Osteocyte (in vitro differentiated cells): ENCODE results near the gene PGA3. TPM values are rescaled to one million over a fixed set of nuclear protein-coding genes. Genes with fewer than 3 reads are reported as not detected.
"Not testable (repeated sequence)": the region's sequence is repeated elsewhere in the genome, so short reads cannot be mapped to it uniquely, and the experiment has no call there.

ENCODE experiments used
- DNase-seq: peaks from one replicate; pipeline ENCODE4 v3.0.0; 2021; ENCODE audit warnings: mixed read lengths; ENCODE audit not compliant: unreplicated experiment; ENCODE audit errors: extremely low spot score
- H3K27ac Mint-ChIP-seq: one replicate; pipeline ENCODE4 v1.8.0; 2021; ENCODE audit warnings: mild to moderate bottlenecking, mixed read lengths; ENCODE audit not compliant: unreplicated experiment
- H3K27me3 Mint-ChIP-seq: one replicate; pipeline ENCODE4 v1.8.0; 2021; ENCODE audit warnings: mixed read lengths; ENCODE audit not compliant: unreplicated experiment
- H3K36me3 Mint-ChIP-seq: one replicate; pipeline ENCODE4 v1.8.0; 2021; ENCODE audit warnings: mixed read lengths; ENCODE audit not compliant: unreplicated experiment
- H3K4me1 Mint-ChIP-seq: one replicate; pipeline ENCODE4 v1.8.0; 2021; ENCODE audit warnings: mixed read lengths; ENCODE audit not compliant: unreplicated experiment
- H3K4me3 Mint-ChIP-seq: one replicate; pipeline ENCODE4 v1.8.0; 2021; ENCODE audit warnings: mild to moderate bottlenecking, moderate library complexity, mixed read lengths; ENCODE audit not compliant: unreplicated experiment
- H3K9me3 Mint-ChIP-seq: one replicate; pipeline ENCODE4 v1.8.0; 2021; ENCODE audit warnings: mixed read lengths; ENCODE audit not compliant: unreplicated experiment
- CTCF ChIP-seq: fragments of 200-600 bp; sonication (generic); IDR thresholded peaks from 2 replicates; pipeline ENCODE4 v1.5.0; 2021; ENCODE audit warnings: antibody characterized with exemption, mild to moderate bottlenecking, moderate library complexity
- long read RNA-seq: library from polyadenylated mRNA; unstranded; transcript quantifications from one replicate; pipeline ENCODE4 v2.0.0, GENCODE V29; 2021
- total RNA-seq: library from RNA; stranded (reverse); gene quantifications from 2 replicates; pipeline ENCODE4 v1.2.1, GENCODE V29; 2021

Gene PGA3
- total RNA-seq = not detected in 2 replicates
- long read RNA-seq = 0 reads

GRCh38 chr11:61202950-61203746, at the start of gene PGA3:
Gene PGA3, plus strand, starts transcription at chr11:61203515. Its CDS starts 50 bp downstream, at chr11:61203565.
- peaks cover 47% of the 10 kb centered on the region for H3K27me3 Mint-ChIP-seq
- DNase-seq = peak; percentile 57
- H3K4me3 Mint-ChIP-seq, H3K4me1 Mint-ChIP-seq, H3K9me3 Mint-ChIP-seq, H3K36me3 Mint-ChIP-seq, H3K27ac Mint-ChIP-seq: not testable (repeated sequence)

GRCh38 chr11:61153593-61154095, 49.7 kb upstream of the PGA3 start:
- peaks cover 41% of the 10 kb centered on the region for H3K4me1 Mint-ChIP-seq
- H3K27ac Mint-ChIP-seq = peak overlapping the region; percentile 95
- no peak for TF ChIP-seq CTCF
- DNase-seq = no peak
- H3K4me3 Mint-ChIP-seq = no peak overlapping the region
- H3K27me3 Mint-ChIP-seq = no peaks in the 10 kb centered on the region
- H3K9me3 Mint-ChIP-seq = peaks cover 17% of the 10 kb centered on the region
- peaks cover 29% of the 10 kb centered on the region for H3K36me3 Mint-ChIP-seq

GRCh38 chr11:61154528-61154927, 48.8 kb upstream of the PGA3 start:
- H3K36me3 Mint-ChIP-seq = peaks cover 29% of the 10 kb centered on the region
- peak overlapping the region; percentile 95 for H3K27ac Mint-ChIP-seq
- no peak overlapping the region for H3K4me3 Mint-ChIP-seq
- H3K9me3 Mint-ChIP-seq = peaks cover 17% of the 10 kb centered on the region
- TF ChIP-seq CTCF = no peak
- no peak for DNase-seq
- H3K4me1 Mint-ChIP-seq = peaks cover 42% of the 10 kb centered on the region
- no peaks in the 10 kb centered on the region for H3K27me3 Mint-ChIP-seq

GRCh38 chr11:61155312-61155711, 48.0 kb upstream of the PGA3 start:
- Mint-ChIP-seq H3K4me1 (peaks cover 40% of the 10 kb centered on the region), H3K27me3 (no peaks in the 10 kb centered on the region), H3K36me3 (peaks cover 29% of the 10 kb centered on the region), H3K9me3 (peaks cover 17% of the 10 kb centered on the region), H3K27ac (no peak overlapping the region), H3K4me3 (no peak overlapping the region)
- no peak for TF ChIP-seq CTCF
- no peak for DNase-seq

- TF ChIP-seq CTCF = no peak
- DNase-seq = no peak
- no peak overlapping the region for H3K27ac Mint-ChIP-seq
- H3K27me3 Mint-ChIP-seq = no peaks in the 10 kb centered on the region
- H3K36me3 Mint-ChIP-seq = peaks cover 29% of the 10 kb centered on the region
- peaks cover 42% of the 10 kb centered on the region for H3K4me1 Mint-ChIP-seq
- peaks cover 17% of the 10 kb centered on the region for H3K9me3 Mint-ChIP-seq
- H3K4me3 Mint-ChIP-seq = no peak overlapping the region
Measured at GRCh38 chr11:61155741-61156140, 47.6 kb upstream of the PGA3 start.
